OCI-LY1 (cell line): ENCODE data around the gene GALNT1.

Source experiments
- CTCF ChIP-seq: fragments of 200-600 bp; sonication (generic), shearing (Covaris generic); IDR thresholded peaks from 2 replicates; pipeline ENCODE4 v1.5.1; 2017; ENCODE audit warnings: mild to moderate bottlenecking, antibody characterized with exemption, low read length, moderate library complexity, mixed read lengths
- EZH2 ChIP-seq: fragments of 200-600 bp; sonication (generic), shearing (Covaris generic); IDR thresholded peaks from 2 replicates; pipeline ENCODE4 v1.8.0; 2017; ENCODE audit warnings: borderline replicate concordance, mixed run types, mild to moderate bottlenecking, antibody characterized with exemption, low read length, moderate library complexity, mixed read lengths

DNA sequence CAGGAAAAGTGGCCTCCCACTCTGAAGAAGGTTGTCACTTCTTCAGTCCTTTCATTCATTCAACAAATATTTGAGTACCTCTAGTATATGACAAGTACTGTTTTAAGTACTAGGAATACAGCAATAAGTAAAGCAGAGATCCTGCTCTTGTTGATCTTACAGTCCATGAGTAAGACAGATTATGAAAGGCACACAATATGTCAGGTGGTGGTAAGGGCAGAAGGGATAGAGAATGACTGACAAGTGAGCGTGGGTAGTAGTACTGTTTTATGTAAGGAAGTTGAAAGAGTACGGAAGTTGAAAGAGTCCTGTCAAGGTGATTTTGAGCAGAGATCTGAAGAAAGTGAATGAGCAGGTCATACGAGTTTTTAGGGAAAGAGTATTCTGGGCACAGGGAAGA, 111.3 kb downstream of the GALNT1 start:
- TF ChIP-seq CTCF (no peak), EZH2 (no peak)
